K562 (cell line): Measurements from ENCODE around the gene SNX9. TPM values are rescaled to one million over a fixed set of nuclear protein-coding genes. Genes with fewer than 3 reads are reported as not detected.

ENCODE experiments used
- ARID3B ChIP-seq: fragments of 250-450 bp; sonication (Bioruptor Pico); IDR thresholded peaks from 2 replicates; pipeline ENCODE4 v1.4.0; 2020; ENCODE audit warnings: borderline replicate concordance
- ERF ChIP-seq: fragments of 450-650 bp; formaldehyde crosslinking; IDR thresholded peaks from 2 replicates; pipeline ENCODE4 v1.4.0; 2020; ENCODE audit warnings: mild to moderate bottlenecking, mixed read lengths
- GABPB1 ChIP-seq: sonication (generic); formaldehyde crosslinking; IDR thresholded peaks from 2 replicates; pipeline ENCODE4 v1.8.0; 2022; ENCODE audit warnings: mild to moderate bottlenecking, missing genetic modification reagents
- GATAD2A ChIP-seq: fragments of 450-650 bp; IDR thresholded peaks from 2 replicates; pipeline ENCODE4 v1.6.1; 2017
- GATAD2B ChIP-seq: fragments of 450-650 bp; IDR thresholded peaks from 2 replicates; pipeline ENCODE4 v1.6.1; 2017; ENCODE audit warnings: mild to moderate bottlenecking, borderline replicate concordance
- JUND ChIP-seq, 2 experiments: IDR thresholded peaks; 2 replicates in 1 of 2; 3 replicates in 1 of 2; pipeline ENCODE4 v1.6.1; 2011; ENCODE audit warnings: borderline replicate concordance in 2 of 2, low read depth in 2 of 2, low read length in 2 of 2, improper control_type of control experiment in 1 of 2, missing biosample characterization in 1 of 2, missing genetic modification characterization in 1 of 2, missing genetic modification reagents in 1 of 2
- KAT7 ChIP-seq: sonication (generic); formaldehyde crosslinking; IDR thresholded peaks from 2 replicates; pipeline ENCODE4 v1.8.0; 2022; ENCODE audit warnings: missing genetic modification reagents, mild to moderate bottlenecking, borderline replicate concordance
- NR1H2 ChIP-seq: sonication (generic); formaldehyde crosslinking; IDR thresholded peaks from 2 replicates; pipeline ENCODE4 v1.4.0; 2020; ENCODE audit warnings: mild to moderate bottlenecking, missing genetic modification reagents
- RAD21 ChIP-seq, 2 experiments: fragments of 250-450 bp in 1 of 2; fragments of 450-650 bp in 1 of 2; sonication (Bioruptor Pico) in 1 of 2; formaldehyde crosslinking in 1 of 2; IDR thresholded peaks in 1 of 2; conservative IDR thresholded peaks in 1 of 2; 2 replicates each; pipeline versions ENCODE4 v1.4.0 to v1.8.0; 2020 to 2022; ENCODE audit warnings: mild to moderate bottlenecking in 2 of 2, moderate library complexity in 1 of 2
- RBM22 ChIP-seq: fragments of 200-400 bp; formaldehyde crosslinking; IDR thresholded peaks from 2 replicates; pipeline ENCODE4 v1.6.1; 2018; ENCODE audit warnings: low read length, low read depth; ENCODE audit not compliant: poor library complexity, severe bottlenecking
- SMAD1 ChIP-seq: fragments of 150-350 bp; IDR thresholded peaks from 2 replicates; pipeline ENCODE4 v1.6.1; 2014; ENCODE audit warnings: low read length, low read depth; ENCODE audit not compliant: partially characterized antibody
- VEZF1 ChIP-seq: fragments of 200-800 bp; sonication (Bioruptor generic); IDR thresholded peaks from 2 replicates; pipeline ENCODE4 v1.6.1; 2017; ENCODE audit warnings: missing genetic modification characterization, missing compliant biosample characterization
- ZNF124 ChIP-seq: sonication (generic); formaldehyde crosslinking; IDR thresholded peaks from 2 replicates; pipeline ENCODE4 v1.8.1; 2022; ENCODE audit warnings: missing genetic modification reagents
- ZNF143 ChIP-seq: sonication (generic); formaldehyde crosslinking; IDR thresholded peaks from 2 replicates; pipeline ENCODE4 v1.9.0; 2022; ENCODE audit warnings: mild to moderate bottlenecking, missing genetic modification reagents
- ZNF398 ChIP-seq: fragments of 250-450 bp; sonication (Bioruptor Pico); IDR thresholded peaks from 2 replicates; pipeline ENCODE4 v1.8.0; 2021; ENCODE audit warnings: moderate library complexity, mild to moderate bottlenecking, inconsistent platforms
- polyA plus RNA-seq, 8 experiments: library from polyadenylated mRNA; depleted of rRNA in 4 of 8; stranded (reverse) in 5 of 8; unstranded in 3 of 8; fragments of >200 nt; fragmentation: Nextera tagmentation in 2 of 8; fragmentation: Illumina TruSeq in 1 of 8; extraction: Ambion mirVana in 2 of 8; extraction: Trizol in 1 of 8; gene quantifications; 2 replicates each; pipeline versions ENCODE4 v1.2.1 to v1.2.3, GENCODE V29; 2011 to 2014; ENCODE audit warnings: inconsistent platforms in 1 of 8, missing spikeins in 1 of 8
- total RNA-seq, 7 experiments: library from RNA; depleted of rRNA in 6 of 7; stranded (reverse); fragments of >200 nt in 6 of 7; fragmentation: Illumina TruSeq in 2 of 7; extraction: Trizol in 2 of 7; gene quantifications; 2 replicates each; pipeline versions ENCODE4 v1.2.1 to v1.2.3, GENCODE V29; 2011 to 2021; ENCODE audit warnings: low replicate concordance in 1 of 7
- TF ChIP-seq, protein P1 (sequence below): sonication (generic); formaldehyde crosslinking; IDR thresholded peaks from 2 replicates; pipeline ENCODE4 v1.8.1; 2023; ENCODE audit warnings: mild to moderate bottlenecking, missing genetic modification reagents
- TF ChIP-seq, protein P2 (sequence below): fragments of 450-650 bp; IDR thresholded peaks from 2 replicates; pipeline ENCODE4 v1.6.1; 2016; ENCODE audit warnings: borderline replicate concordance

The SNX9 gene
- total and polyA plus RNA-seq, 9 of the 15 experiments (the other 6 are each of a cell fraction or from before 2014, with no cell fraction given): 6.0 to 81.7 (median 57.1) TPM

DNA sequence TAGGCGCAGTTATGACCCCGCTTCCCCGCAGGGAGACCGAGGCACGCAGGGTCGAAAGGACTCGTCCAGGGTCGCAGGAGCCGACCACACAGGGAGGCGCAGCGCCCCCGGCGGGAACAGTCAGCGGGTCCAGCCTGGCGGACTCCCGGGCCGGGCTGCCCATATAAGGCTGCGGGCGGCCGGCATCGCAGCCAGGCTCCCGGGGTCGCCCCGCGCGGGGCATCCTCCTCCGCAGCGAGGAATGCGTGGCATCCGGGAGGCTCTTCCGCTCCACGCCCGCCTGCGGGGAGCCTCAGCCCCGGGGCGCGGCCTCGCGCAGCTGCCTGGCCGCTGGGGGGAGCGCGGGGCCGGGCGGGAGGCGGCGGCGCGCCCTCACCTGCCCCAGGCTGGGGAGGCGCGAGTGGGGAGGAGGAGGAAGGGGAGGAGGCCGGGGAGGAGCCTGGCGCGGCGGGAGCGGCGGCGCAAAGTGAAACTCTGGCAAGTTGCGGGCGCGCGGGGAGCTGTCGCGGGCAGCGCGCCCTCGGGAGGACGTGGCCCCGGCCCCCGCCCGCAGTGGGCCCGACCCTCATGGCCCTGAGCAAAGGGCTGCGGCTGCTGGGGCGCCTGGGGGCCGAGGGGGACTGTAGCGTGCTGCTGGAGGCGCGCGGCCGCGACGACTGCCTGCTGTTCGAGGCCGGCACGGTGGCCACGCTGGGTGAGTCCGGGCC is 158.5 kb downstream of the SNX9 start, which contains the start of gene SYNJ2 (continued):
- TF ChIP-seq RAD21 (CRISPR knock-in tag; conservative IDR thresholded peaks at IDR 0.05 in 1 of 2, IDR thresholded peaks at IDR 0.05 in 1 of 2) (peak; percentile 54 to 64), NR1H2 (CRISPR knock-in tag) (peak; percentile 13; the same call in 1 of the 2 replicates), GATAD2A (peak; percentile 84), GATAD2B (peak; percentile 99), ZNF398 (no peak), ERF (0 out of 2 replicates have a peak, but pooled peaks have one; percentile 48), ZNF143 (CRISPR knock-in tag) (no peak), ZNF124 (CRISPR knock-in tag) (no peak), RBM22 (no peak), KAT7 (CRISPR knock-in tag) (peak; percentile 76; the same call in 1 of the 2 replicates), JUND (IDR thresholded peaks at IDR 0.05; ENCODE audit: borderline replicate concordance, low read depth, low read length) (peak; percentile 25; the same call in 1 of the 2 replicates), JUND (tag; IDR thresholded peaks at IDR 0.05; ENCODE audit: borderline replicate concordance, low read depth, low read length) (0 out of 3 replicates have a peak, but pooled peaks have one; percentile 4), VEZF1 (CRISPR knock-in tag) (peak; percentile 94), ARID3B (CRISPR knock-in tag) (no peak), SMAD1 (peak; percentile 30), GABPB1 (CRISPR knock-in tag) (peak; percentile 73)
- TF ChIP-seq, protein P1, sequence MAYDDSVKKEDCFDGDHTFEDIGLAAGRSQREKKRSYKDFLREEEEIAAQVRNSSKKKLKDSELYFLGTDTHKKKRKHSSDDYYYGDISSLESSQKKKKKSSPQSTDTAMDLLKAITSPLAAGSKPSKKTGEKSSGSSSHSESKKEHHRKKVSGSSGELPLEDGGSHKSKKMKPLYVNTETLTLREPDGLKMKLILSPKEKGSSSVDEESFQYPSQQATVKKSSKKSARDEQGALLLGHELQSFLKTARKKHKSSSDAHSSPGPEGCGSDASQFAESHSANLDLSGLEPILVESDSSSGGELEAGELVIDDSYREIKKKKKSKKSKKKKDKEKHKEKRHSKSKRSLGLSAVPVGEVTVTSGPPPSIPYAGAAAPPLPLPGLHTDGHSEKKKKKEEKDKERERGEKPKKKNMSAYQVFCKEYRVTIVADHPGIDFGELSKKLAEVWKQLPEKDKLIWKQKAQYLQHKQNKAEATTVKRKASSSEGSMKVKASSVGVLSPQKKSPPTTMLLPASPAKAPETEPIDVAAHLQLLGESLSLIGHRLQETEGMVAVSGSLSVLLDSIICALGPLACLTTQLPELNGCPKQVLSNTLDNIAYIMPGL: peak; percentile 91
- TF ChIP-seq, protein P2, sequence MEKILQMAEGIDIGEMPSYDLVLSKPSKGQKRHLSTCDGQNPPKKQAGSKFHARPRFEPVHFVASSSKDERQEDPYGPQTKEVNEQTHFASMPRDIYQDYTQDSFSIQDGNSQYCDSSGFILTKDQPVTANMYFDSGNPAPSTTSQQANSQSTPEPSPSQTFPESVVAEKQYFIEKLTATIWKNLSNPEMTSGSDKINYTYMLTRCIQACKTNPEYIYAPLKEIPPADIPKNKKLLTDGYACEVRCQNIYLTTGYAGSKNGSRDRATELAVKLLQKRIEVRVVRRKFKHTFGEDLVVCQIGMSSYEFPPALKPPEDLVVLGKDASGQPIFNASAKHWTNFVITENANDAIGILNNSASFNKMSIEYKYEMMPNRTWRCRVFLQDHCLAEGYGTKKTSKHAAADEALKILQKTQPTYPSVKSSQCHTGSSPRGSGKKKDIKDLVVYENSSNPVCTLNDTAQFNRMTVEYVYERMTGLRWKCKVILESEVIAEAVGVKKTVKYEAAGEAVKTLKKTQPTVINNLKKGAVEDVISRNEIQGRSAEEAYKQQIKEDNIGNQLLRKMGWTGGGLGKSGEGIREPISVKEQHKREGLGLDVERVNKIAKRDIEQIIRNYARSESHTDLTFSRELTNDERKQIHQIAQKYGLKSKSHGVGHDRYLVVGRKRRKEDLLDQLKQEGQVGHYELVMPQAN: 0 out of 2 replicates have a peak, but pooled peaks have one; percentile 2
